ENCODE results near the gene NDUFB4.

NDUFB4 gene

DNA sequence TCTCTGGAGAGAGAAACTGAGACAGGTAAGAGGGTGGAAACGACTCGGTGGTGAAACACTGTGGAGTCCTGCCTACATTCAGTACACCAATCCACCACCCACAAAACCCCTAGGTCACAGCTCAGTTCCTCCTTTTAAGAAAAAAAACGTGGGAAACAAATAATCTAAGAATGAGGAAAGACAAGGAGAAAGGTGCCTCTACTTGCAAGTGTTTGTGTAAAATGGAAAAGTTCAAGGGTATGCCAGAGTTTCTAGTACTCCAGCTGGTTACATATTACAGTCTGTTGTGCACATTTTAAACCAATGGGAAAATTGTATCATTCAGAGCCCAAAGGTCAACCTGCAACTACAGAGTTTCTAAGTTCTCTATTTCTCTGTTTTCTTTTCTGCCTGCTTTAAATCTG is 53.7 kb downstream of the NDUFB4 start (continued):
- TF ChIP-seq, protein P1, sequence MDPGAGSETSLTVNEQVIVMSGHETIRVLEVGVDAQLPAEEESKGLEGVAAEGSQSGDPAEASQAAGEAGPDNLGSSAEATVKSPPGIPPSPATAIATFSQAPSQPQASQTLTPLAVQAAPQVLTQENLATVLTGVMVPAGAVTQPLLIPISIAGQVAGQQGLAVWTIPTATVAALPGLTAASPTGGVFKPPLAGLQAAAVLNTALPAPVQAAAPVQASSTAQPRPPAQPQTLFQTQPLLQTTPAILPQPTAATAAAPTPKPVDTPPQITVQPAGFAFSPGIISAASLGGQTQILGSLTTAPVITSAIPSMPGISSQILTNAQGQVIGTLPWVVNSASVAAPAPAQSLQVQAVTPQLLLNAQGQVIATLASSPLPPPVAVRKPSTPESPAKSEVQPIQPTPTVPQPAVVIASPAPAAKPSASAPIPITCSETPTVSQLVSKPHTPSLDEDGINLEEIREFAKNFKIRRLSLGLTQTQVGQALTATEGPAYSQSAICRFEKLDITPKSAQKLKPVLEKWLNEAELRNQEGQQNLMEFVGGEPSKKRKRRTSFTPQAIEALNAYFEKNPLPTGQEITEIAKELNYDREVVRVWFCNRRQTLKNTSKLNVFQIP (CRISPR knock-in tag; IDR thresholded peaks at IDR 0.05; ENCODE audit: borderline replicate concordance, low read depth), result no peak

DNA sequence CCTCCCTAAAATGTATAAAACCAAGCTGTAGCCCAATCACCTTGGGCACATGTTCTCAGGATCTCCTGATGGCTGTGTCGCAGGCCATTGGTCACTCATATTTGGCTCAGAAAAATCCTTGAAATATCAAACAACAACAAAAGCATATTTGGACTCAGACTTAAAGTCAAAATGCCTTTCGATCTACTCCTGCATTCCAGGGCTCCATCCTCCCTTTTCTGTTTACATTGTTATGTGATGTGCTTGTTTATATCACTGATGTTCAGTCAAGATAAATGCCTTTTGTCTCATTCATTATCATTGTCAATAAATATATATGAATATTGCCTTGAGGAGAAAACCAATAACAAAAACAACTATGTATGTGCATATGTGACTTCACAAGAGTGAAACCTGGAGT is 54.2 kb downstream of the NDUFB4 start:
- TF ChIP-seq SNAI2 (CRISPR knock-in tag; IDR thresholded peaks at IDR 0.05), result no peak
- ATAC-seq, result no peak

Measured in SK-N-SH treated with all-trans-retinoic acid at 6 μM for 48 hours (cell line).